ENCODE results near the gene ARL3.

- TF ChIP-seq POLR2A (IDR thresholded peaks at IDR 0.05; ENCODE audit: low read length) (no peak), GATA1 (IDR thresholded peaks at IDR 0.05; ENCODE audit: low read depth, low read length) (no peak)
Observed at GRCh38 chr10:102627291-102627735, 86.9 kb downstream of the ARL3 start.

Data from erythroblast (primary cell).